ENCODE results near the gene ZNRF2. TPM values are rescaled to one million over a fixed set of nuclear protein-coding genes. Genes with fewer than 3 reads are reported as not detected.
A peak's percentile ranks its signal among the peaks of the same experiment; 100 is the strongest.

The ZNRF2 gene
- total and polyA plus RNA-seq, 2 of the 4 experiments (the other 2 are of a cell fraction), result 0.31 to 0.54 TPM

DNA sequence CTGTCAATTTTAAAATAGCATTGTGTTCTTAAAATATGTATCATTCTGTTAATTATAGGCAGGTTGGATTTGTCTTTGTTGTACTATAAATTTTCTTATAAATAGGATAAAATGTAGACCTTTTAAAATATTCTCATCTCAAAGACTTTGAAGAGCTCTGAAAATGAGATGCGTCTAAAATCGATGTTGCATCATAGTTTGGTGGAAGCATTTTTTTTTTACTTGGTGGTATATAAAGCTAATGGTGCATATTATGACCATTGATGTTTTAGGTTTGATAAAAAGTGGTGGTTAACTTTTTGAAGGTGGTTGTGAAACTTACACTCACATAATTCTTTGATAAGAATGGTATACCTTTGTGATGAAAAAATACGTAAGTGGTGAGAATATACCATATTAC is 69.1 kb downstream of the ZNRF2 start:
- H4K20me1 ChIP-seq (ENCODE audit: insufficient read depth, low read length), result no peaks in the 10 kb centered on the region
- no peak overlapping the region for H4K91ac ChIP-seq (ENCODE audit: insufficient read depth, low read depth, low read length)
- no peak overlapping the region for H2BK5ac ChIP-seq (ENCODE audit: low read depth, low read length, poor library complexity, severe bottlenecking)
- intact Hi-C loops (cut with micrococcal nuclease) (no loop called here), in situ Hi-C loops (cut with MboI; ENCODE audit: low sequenced_read_pairs) (no loop called here), dilution Hi-C loops (cut with HindIII; ENCODE audit: low sequenced_read_pairs, unreplicated experiment) (no loop called here)
- H2BK20ac ChIP-seq (ENCODE audit: low read depth, low read length), result no peak overlapping the region
- H3K4ac ChIP-seq (ENCODE audit: low read depth, low read length), result no peak overlapping the region
- no peak overlapping the region for H4K5ac ChIP-seq (ENCODE audit: low read depth, low read length)
- H3K9me1 ChIP-seq (ENCODE audit: insufficient read depth, low read length), result no peaks in the 10 kb centered on the region
- H3K4me1 ChIP-seq (ENCODE audit: control insufficient read depth, insufficient read depth, low read length), result no peaks in the 10 kb centered on the region
- no peak overlapping the region for H3K14ac ChIP-seq (replicated peaks; ENCODE audit: low read depth, low read length)
- no peaks in the 10 kb centered on the region for H3K79me1 ChIP-seq (ENCODE audit: low read depth in 1 of 2, low read length in 2 of 2)
- no peak overlapping the region for H3K9ac ChIP-seq (ENCODE audit: low read depth, low read length)
- no peak for ATAC-seq (ENCODE audit: low read depth)
- H4K8ac ChIP-seq (ENCODE audit: low read depth in 2 of 2, low read length in 2 of 2), result no peak overlapping the region
- no peak overlapping the region for H3K4me2 ChIP-seq (ENCODE audit: low read depth, low read length)
- H2AK9ac ChIP-seq (replicated peaks; ENCODE audit: low read depth, low read length, poor library complexity), result no peak overlapping the region
- ChIA-PET POLR2A (ENCODE audit: unreplicated experiment) (interaction anchor here (0.5 kb wide), 1 partner anchor 75 kb away, joined by 3 read pairs; no protein-coding TSS in a partner anchor), CTCF (interaction anchor here (1.0 kb wide), 2 partner anchors 11 to 180 kb away, joined by 3 to 5 read pairs; no protein-coding TSS in a partner anchor)
- H3K27ac ChIP-seq (ENCODE audit: insufficient read depth, low read length), result no peak overlapping the region
- no peak overlapping the region for H2AK5ac ChIP-seq (ENCODE audit: low read depth, low read length)
- no peak overlapping the region for H3K4me3 ChIP-seq (ENCODE audit: insufficient read depth, low read depth, low read length)
- WGBS, 2 experiments (ENCODE audit: extremely low coverage in 2 of 2, insufficient read length in 1 of 2), result no CpG with 5 or more reads among the region's 3 CpGs
- no peak overlapping the region for H2BK120ac ChIP-seq (ENCODE audit: low read depth, low read length)
- no peaks in the 10 kb centered on the region for H3K27me3 ChIP-seq (ENCODE audit: control insufficient read depth, insufficient read depth, low read length)
- H2BK15ac ChIP-seq (ENCODE audit: low read depth, low read length), result no peak overlapping the region
- H3K23ac ChIP-seq (ENCODE audit: low read depth, low read length), result no peak overlapping the region
- no peaks in the 10 kb centered on the region for H3K36me3 ChIP-seq (ENCODE audit: control insufficient read depth, insufficient read depth, low read length)
- H3K9me3 ChIP-seq (ENCODE audit: control insufficient read depth, insufficient read depth, low read length), result no peaks in the 10 kb centered on the region
- TF ChIP-seq MAFK (IDR thresholded peaks at IDR 0.05; ENCODE audit: low read depth, low read length) (no peak), CEBPB (IDR thresholded peaks at IDR 0.05; ENCODE audit: low read depth, low read length) (peak; percentile 41), FOS (IDR thresholded peaks at IDR 0.05; ENCODE audit: low read depth, low read length) (no peak), RAD21 (IDR thresholded peaks at IDR 0.05; ENCODE audit: low read length) (no peak), RFX5 (IDR thresholded peaks at IDR 0.05; ENCODE audit: low read depth, low read length) (no peak), MXI1 (IDR thresholded peaks at IDR 0.05; ENCODE audit: borderline replicate concordance, low read depth, low read length) (no peak), MAZ (IDR thresholded peaks at IDR 0.05; ENCODE audit: borderline replicate concordance, low read depth, low read length) (no peak)
- no peak overlapping the region for H3K18ac ChIP-seq (ENCODE audit: low read depth, low read length)
- BruUV-seq (replicated peaks), result no TSS peak
- no peak for DNase-seq
- no peak overlapping the region for H3K56ac ChIP-seq (ENCODE audit: extremely low read depth, insufficient read depth, low read length)
- H2AFZ ChIP-seq (replicated peaks; ENCODE audit: low read length, poor library complexity), result no peak overlapping the region

All from IMR-90 (cell line).